GM21528 (cell line): ENCODE results near the gene ANKFY1.

ENCODE experiments used
- ATAC-seq: cut with Tn5 transposase; IDR thresholded peaks from one replicate; pipeline ENCODE4 v1.9.1; 2021; ENCODE audit warnings: mild to moderate bottlenecking, moderate library complexity; ENCODE audit not compliant: unreplicated experiment, low FRiP score

ANKFY1 gene

DNA sequence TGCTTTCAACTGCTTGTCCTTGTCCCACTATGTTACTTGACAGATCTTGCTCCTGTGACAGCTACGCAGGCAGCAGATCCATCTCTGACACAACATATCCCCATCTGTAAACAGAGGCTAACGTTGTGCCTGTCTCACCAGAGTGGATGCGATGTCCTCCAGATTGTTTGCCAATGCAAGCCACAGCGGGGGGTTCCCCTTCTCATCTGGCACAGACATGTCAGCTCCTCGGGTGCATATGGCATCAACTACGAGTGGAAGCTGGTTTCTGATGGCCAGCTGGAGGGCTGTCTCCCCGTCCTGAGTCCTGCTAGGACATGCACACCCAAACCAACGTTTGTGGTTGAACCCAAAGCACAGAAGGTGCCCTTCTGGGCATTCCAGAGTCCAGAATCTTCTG, 81.7 kb downstream of the ANKFY1 start:
- no peak for ATAC-seq

DNA sequence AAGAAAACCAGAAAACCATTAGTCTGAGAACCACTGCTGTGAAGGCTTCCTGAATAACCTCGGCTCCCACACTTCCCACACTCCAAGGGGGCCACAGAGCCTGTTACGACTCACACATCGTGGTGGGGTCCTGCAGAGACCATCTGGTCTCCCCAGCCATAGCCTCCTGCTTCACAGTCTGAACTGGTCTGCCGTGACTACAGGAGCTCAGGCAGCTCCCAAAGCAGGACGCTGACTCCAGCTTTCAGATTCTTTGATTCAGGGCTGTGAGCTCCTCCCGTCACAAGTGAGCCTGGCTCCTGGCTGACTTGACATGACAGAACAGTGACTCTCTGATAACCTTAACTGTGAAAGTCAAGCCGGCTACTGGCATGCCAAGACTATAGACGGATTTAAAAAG, 83.0 kb downstream of the ANKFY1 start:
- no peak for ATAC-seq

DNA sequence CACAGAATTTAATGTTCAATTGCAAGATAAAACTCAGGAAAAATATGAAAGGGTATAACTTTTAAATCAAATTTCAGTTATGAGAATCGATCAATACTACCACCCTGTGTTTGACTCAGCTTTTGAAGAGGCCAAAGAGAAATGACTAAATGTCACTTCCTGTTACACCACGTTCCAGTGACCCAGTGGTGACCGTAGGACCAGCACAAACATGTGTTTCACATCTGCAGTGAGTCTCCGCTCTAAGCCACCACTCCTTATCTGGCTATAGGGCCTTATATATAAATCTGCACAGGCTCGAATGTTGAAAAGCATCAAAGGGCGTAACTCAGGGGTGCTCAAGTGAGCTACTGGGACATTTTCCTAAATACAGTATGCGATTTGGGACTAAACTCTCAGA, 84.7 kb downstream of the ANKFY1 start:
- ATAC-seq = no peak

DNA sequence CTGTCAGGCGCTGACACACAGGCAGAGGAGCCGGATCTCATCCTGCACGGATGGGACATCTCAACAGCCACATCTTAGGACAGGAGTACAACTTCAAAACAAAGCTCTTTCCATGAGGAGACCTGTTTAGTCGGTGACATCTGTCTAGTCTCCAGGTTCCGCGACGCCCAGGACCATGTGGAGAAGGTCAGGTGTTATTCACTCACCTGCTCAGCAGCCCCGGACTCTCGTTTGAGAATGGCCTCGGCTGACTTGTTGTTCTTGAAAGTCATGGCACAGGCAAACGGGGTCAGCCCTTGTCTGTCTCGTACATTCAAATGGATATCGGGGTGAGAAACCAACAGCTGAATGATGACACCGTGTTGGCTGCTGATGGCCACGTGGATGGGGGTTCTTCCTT, 85.1 kb downstream of the ANKFY1 start:
- no peak for ATAC-seq

DNA sequence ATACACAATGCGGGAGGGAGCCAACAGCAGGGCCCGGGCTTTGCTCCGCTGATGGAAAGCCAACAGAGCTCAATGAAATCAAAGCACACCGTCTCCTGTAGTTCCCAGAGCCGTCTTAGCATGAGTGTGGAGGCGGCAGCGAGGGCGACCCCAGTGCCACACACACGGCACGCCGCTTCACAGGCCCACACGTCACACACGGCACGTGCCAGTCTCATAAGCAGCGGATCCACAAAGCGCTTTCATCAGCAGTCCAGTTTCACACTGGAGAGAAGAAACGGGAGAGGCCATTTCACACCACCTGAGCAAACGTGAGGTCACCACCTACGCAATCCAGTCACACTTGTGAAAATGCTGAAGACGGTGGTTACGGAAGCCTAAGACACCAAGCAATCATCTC, 86.0 kb downstream of the ANKFY1 start:
- no peak for ATAC-seq

DNA sequence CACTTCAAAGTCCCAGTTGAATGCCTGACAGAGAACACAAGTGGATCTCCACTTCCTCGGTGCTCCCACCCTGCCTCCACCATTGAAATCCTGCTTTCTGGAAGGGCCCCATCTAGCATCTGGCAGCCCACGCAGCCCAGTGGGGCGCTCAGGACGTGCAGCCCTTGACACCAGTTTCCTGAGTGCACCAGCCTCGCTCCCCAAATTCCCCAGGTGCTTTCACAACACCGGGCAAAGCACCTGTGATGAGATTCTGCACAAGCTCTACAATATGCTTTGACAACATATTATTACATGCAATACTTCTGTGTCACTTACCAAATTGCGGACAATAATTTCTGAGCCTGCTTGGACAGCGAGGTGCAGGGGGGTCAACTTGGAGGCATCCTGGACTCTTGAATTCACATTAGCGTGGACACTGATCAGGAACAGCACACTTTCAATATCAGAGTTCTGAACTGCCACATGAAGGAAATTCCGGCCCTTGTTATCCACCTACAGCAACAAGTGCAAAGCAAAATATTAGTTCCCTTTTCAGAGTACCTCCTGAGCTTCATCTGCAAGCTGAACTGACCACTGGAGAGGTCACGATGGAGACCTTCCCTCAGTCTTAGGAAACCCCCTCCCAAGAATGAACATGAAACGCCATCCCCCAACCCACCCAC, 86.8 kb downstream of the ANKFY1 start:
- no peak for ATAC-seq

DNA sequence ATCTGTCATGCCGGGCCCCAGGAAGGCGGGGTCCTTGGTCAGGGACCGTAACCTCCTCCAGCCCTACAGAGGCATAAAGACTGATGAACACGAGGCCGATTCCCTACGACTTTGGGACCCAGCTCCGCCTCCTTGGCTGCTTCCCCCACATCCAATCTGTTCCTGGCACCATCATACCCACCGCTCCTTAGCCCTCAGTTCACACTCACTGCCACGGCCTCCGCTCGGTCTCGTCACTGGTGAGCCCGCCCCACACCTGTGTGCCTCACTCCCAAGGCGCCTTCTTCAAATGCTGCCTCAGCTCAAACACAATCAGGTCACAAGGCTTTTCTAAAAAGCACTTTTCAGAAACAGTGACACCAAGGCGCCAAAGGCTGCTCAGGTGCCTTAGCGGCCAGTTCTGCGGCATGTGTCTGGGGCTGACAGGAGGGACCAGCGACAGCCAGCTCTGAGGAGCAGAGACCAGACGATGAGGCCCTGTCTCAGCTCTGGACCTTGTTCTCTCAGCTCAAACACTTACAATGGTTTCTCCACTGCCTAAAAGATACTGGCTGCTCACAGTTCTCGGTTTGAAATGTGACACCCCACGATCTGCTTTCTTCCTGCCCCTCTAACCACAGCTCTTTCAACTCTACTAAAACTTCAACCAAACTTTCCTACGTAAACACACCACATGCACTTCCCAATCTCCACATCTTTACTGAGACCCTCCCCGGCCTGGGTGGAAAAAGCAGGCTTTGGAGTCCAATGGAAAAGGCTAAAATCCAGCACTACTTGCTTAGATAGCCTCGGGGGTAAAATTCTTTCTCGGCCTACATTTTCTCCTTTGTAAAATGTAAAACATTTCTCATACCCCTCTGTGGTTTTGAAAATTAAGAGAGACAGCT, 87.6 kb downstream of the ANKFY1 start:
- ATAC-seq = no peak

DNA sequence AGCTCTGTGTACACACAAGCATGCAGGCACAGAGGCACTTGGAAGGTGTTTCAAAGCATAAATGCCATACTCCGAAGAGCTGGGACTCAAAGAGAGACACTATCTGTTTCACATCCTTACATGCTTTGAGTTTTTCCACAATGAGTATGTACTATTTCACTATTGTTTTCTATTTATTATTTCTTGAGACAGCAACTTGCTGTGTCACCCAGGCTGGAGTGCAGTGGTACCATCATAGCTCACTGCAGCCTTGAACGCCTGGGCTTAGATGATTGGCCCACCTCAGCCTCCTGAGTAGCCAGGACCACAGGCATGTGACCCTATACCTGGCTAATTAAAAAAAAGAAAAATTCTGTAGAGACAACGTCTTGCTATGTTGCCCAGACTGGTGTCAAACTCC, 89.2 kb downstream of the ANKFY1 start:
- no peak for ATAC-seq

DNA sequence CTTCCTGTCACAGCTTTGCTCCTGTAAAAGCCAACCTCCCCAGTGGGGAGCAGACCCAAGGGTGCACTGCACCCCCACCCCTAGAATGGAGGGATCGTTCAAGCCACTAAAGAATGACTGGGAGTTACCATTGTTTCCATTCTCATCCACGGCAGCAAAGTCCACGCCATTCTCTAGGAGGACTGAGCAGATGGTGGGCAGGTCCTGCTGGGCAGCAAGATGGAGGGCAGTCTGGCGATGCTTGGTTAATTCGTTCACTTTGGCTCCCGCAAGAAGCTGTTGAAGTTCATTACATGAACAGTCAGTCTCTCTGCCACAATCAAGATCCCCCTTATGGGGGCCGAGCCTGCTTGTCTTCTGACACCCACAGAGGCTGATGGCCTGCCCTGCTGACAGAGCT, 90.0 kb downstream of the ANKFY1 start:
- ATAC-seq = no peak

DNA sequence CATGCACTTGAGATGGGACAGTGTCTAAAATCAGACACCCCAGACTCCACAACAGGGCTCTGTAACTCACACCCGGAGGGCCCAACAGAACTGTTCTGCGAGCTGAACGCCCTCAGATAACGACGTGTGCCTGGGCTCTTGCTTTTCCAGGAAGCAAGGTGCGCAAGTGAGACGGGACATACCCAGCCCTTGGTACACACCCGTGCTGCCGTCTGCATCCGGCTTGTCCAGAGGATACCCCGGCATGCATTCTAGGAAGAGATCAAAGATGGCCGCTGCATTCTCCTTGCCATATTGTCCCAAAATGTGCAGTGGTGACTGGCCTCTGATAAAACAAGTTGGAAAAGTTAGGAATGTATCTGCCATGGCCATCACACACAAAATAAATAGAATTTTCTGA, 91.4 kb downstream of the ANKFY1 start:
- no peak for ATAC-seq

DNA sequence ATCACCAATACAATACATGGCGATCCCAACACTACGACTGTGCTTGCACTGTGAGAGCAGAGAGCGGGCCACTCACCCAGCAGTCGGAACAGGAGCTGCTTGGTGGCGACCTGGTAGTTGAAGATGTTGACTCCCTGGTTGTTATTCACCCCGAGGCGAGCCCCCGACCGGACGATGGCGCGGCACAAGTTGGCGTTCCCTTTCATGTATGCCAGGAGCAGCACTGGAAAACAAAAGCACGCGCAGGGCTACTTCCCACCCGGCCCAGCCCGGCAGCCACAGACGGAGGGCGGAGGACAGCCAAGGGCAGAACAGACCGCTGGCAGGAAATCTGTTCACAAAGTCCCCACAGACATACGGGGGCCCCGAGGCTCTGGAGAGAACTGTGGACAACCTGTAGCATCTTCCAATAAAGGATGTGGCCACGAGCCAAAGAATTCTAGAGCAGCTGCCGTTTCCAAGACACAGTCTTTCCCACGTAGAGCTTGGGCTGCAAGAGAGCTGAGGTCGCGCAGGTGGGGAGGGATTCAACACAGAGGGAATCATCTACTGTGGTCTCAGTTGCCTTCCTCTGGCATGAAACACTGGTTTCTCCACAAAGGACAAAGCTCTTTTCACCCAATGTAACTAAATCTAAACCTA, 93.0 kb downstream of the ANKFY1 start:
- no peak for ATAC-seq

DNA sequence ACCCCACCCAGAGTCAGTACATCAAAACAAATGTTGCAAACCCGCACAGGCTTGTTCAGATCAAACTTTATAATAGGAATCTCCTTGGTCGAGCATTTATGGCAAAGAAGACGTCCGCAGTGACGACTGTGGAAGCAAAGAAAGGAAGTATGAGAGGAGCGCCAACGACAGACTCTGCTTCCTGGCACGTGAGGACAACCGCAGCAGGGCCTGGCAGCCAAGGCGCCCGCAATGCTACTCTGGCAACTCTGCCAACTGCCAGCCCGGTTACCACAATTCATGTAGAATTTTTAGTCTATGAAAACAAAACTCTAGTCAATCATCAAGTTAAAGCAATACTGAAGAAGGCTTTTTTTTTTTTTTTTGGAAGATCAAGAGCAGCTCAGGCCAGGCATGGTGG, 96.0 kb downstream of the ANKFY1 start:
- no peak for ATAC-seq

DNA sequence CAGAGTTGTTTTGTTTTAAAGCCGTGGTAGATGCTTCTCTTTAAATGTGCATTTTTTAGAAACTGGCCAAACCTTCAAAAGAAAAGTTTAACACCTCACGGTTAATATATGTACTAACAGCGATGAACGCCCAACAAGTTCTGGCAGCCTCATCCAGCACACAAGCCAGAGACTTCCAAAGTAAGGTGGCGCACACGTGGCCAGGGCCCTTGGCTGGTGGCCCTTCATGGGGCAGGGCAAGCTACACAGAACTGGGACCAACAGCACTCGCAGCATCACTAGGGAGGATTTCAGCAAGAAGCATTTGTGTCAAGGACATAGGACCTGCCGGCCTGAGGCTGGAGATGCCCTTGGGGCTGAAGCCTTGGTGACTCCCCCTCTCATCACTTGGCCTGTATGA, 97.4 kb downstream of the ANKFY1 start:
- ATAC-seq = no peak

DNA sequence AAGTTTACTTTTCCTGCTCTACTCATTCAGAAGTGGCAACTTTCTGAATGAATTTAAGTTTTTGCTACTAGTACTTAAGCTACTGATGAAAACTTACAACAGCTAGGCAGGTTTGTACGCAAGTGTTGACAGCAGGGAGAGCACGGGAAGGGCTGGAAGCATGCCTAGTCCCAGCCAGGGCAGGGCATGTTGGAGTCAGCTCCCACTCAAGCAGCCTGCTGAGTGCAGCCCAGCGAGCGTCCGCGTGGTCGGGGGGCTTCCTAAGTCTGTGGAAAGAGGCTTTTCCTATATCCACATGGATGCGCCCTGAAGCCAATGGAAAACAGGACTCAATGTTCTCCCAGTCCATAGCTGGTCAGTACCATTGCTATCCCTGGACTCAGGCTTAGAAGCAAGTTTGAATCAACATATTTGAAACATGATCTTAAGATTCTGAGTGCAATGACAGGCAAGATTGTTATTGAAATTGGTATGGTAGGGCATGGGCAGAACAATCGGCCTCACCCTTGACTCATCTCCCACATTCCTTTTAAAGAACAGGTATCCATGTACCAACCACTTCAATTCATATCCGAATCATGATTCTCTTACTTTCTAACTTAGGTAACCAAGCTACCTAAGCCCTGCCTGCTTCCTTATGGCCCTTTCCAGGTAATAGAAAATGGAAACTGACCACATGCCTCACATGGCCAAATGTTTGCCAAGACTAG, 98.3 kb downstream of the ANKFY1 start:
- no peak for ATAC-seq

DNA sequence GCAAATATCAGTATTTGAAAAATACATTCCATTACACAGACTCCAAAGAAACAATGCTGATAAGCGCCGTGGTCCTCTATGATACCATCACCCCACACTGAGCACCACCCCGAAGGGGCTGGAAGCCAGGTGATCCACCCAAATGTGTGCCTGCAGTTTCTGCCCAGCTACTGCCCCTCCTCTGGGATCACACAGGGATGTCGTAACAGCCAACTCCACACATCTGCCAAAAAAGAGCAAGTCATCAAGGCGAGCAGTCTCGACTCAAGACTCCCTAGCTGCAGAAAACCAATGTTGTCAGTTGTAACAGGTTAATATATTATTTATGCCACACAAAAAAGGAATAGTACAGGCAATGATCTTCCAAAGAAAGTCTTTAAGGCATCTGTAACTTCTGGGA, 99.8 kb downstream of the ANKFY1 start:
- ATAC-seq = no peak

DNA sequence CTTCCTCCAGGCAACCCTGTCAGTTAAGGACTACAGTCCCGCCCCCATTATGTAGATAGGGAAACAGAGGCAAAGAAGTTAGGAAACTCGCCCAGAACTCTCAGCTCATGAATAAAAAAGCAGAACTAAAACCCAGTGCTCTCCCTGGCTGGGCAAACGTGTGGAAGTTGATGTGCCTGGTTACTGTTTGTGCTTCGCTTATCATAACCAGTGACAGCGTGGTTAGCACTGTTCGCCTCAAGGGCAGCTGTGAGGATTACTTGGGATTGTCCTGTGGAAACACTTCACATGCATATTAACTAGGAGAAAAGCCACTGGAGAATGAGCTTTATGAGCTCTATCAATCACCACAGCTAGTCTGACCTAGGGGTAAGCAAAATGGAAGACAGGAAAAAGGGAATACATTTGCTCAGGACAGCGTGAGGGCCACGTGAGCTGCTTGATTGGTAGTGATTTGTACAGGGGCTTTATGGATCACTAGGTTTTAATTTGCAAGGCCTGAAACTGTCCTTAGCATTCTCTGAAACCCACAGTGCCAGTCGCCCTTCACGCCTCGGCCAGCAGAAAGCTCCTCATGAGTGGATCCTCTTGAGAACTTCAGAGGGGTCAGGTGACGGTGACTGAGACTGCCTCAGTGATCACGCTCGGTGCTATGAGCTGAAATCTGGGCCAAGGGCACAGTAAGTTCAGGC, 100.9 kb downstream of the ANKFY1 start:
- no peak for ATAC-seq

DNA sequence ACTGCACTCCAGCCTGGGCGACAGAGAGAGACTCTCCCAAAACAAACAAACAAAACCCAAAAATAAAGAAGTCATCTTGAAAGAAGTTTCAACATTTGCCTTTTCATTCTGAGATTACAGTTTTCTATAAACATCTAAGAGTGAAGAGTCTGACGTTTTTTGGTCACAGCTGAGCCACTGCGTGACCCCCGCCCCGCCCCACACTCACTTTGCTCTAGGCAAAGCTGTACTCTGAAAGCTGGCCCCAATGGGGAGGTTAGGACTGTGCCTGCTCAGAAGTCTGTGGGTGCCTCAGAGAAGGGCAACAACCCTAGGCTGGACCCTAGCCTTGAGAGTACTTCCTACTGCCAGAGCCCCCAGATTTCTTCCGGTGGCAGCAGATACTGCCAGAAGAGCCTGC, 101.5 kb downstream of the ANKFY1 start:
- ATAC-seq = no peak

DNA sequence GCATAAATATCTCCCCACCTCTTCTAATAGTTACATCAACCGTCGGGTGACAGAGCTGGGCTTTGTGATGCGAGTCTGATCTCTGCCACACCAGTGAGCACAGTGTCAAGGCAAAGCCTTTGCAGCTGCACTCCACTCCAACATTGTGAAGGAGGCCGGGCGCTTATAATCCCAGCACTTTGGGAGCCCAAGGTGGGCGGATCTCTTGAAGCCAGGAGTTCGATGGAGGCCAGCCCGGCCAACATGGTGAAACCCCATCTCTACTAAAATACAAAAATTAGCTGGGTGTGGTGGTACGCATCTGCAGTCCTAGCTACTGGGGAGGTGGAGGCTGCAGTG, 101.8 kb downstream of the ANKFY1 start:
- no peak for ATAC-seq

DNA sequence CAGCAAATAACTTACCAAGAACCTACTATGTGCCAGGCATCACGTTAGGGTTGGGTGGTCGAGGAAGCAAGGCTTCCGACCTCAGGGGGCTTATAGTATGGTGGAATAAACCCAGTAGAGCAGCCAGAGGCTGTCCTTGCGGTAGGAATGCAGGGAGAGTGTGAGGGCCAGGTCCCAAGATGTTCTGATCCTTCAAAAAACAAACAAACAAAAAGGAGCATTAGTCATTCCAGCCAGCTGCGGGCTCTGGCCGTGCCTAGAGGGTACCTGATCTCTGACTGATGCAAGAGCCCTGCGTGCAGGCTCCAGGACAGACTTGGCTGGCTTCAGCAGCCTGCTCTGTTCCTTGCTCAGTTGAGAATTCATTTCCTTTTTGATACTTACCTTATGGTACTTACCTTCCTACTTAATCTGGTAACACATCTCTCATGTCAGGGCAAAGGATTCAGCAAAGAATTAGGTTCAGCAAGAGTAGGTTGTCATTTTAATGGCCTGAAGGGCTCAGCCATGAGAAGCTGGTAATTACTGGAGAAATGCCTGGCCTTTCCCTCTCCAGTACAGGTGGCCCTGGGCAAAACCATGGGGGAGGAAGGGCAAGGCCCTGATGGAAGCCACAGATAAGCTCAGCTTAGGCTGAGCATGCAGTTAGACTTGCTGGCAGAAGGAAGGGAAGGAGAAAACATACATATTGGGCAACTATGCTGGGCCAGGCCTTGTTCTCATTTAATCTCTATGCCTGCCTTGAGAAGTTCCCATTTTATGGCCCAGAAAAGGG, 102.4 kb downstream of the ANKFY1 start:
- ATAC-seq = no peak
